Measurements from ENCODE around the gene KLF16.
"Not testable (repeated sequence)": the region's sequence is repeated elsewhere in the genome, so short reads cannot be mapped to it uniquely, and the experiment has no call there.

DNA sequence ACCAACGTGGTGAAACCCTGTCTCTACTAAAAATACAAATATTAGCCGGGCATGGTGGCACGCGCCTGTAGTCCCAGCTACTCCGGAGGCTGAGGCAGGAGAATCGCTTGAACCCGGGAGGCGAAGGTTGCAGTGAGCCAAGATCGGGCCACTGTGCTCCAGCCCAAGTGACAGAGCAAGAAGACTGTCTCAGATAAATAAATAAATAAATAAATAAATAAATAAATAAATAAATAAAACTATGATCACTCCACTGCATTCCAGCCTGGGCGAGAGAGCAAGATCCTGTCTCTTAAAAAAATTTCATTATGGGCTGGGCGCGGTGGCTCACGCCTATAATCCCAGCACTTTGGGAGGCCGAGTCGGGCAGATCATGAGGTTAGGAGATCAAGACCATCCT, 23.0 kb upstream of the KLF16 start:
- TF ChIP-seq, protein P1, sequence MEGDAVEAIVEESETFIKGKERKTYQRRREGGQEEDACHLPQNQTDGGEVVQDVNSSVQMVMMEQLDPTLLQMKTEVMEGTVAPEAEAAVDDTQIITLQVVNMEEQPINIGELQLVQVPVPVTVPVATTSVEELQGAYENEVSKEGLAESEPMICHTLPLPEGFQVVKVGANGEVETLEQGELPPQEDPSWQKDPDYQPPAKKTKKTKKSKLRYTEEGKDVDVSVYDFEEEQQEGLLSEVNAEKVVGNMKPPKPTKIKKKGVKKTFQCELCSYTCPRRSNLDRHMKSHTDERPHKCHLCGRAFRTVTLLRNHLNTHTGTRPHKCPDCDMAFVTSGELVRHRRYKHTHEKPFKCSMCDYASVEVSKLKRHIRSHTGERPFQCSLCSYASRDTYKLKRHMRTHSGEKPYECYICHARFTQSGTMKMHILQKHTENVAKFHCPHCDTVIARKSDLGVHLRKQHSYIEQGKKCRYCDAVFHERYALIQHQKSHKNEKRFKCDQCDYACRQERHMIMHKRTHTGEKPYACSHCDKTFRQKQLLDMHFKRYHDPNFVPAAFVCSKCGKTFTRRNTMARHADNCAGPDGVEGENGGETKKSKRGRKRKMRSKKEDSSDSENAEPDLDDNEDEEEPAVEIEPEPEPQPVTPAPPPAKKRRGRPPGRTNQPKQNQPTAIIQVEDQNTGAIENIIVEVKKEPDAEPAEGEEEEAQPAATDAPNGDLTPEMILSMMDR (IDR thresholded peaks at IDR 0.05; ENCODE audit: poor library complexity) = not testable (repeated sequence)
- TF ChIP-seq EZH2phosphoT487 (IDR thresholded peaks at IDR 0.05; ENCODE audit: low read depth, severe bottlenecking, unreplicated experiment) = not testable (repeated sequence)

Measured in hepatocyte (in vitro differentiated cells).